Activated effector memory CD4-positive, alpha-beta T cell treated with Interleukin-2 at 50 U/mL for 16 hours (primary cell): ENCODE data around the gene PPP2R2D.
"Not testable (repeated sequence)": the region's sequence is repeated elsewhere in the genome, so short reads cannot be mapped to it uniquely, and the experiment has no call there.

ENCODE experiments used
- DNase-seq: peaks from one replicate; pipeline ENCODE4 v3.0.0-alpha.2; 2020

PPP2R2D gene

DNA sequence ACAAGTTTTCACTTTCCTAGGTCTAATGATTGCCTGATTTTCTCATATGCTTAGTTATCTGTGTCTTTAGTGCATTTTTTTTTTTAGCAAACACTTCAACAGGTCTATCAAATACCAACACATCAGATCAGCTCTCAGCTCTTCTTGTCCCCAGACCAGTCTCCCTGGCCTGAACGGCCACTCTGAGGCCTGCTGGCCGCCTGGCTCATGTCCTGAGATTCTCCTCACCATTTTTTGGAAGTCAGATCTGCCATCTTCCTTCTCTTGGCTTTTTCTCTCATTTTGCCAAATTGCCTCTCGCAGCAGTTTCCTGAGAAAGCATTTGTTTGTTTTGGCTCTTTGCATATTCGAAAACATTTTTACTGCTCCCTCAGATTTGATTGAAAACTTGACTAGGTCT lies 29.3 kb downstream of the PPP2R2D start:
- DNase-seq, result no peak

- no peak for DNase-seq
Observed at GRCh38 chr10:131930586-131931330, 29.9 kb downstream of the PPP2R2D start.

DNA sequence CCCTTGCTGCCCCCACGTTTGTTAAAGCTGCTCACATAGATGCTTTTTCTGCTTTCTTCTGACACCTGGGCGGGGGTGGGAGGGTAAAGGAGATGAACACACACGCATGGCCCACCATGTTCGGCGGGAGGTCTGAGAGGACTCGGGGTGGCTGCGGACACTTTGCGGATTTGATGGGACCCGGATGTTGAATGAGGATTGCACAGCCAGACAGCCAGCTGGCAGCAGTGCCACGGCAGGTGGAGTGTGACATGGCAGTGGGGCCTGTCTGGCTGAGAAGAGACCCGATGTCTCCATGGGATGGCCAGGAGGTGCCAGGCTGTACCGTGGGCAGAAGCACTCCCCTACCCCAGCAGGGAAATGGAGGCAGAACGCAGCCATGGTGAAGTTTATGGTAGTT lies 31.2 kb downstream of the PPP2R2D start:
- DNase-seq, result no peak

DNA sequence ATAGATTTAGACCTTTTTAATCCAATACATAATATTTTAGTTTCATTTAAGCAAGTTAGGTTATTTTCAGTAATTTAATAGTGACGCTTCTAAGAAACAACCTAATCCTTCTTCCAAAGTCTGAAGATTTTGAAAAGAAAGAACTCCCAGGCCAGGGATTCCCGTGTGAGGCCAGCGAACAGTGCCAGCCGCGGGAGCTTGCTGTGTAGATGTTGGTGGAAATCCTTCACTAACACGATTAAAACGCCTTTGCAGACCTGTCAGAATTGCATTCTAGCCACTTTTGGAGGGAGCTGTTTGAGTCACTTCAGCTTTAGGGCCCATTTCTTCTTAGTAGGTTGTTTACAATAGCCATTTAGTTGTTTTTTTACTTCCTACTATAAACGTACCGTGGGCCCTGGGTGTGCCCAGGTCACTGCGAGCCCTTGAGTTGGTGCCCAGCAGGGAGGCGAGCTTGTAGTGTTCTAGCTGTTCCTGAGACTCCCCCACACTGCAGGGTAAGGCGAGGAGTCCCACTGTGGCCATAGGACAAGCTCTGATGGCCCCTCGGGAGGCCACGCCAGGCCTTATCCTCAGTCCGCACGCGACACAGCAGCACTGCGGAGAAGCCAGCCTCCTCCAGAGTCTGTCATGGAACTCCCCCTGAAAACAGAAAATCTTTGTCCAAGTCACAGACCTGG lies 32.3 kb downstream of the PPP2R2D start:
- DNase-seq, result no peak

- no peak for DNase-seq
Observed at GRCh38 chr10:131933696-131934086, 32.9 kb downstream of the PPP2R2D start.

DNA sequence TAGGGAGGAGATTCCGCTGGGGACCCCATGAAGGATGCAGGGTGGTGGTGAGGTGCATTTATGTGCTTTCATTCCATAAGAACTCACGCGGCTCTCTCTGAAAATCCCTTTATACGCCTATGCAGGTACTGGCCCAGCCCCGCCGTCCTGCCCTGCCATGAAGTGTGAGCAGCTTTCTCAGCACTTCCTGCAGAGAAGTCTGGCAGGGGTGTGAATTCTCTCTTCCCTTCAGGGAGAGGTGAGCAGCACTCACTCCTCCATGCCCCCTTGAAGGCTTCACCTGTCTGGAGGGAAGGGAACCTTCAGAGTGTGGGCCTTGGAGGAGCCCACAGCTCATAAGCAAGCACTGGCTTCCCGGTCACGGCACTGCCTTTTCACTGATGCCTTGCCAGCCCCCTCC lies 34.0 kb downstream of the PPP2R2D start:
- DNase-seq, result no peak

GRCh38 chr10:131935260-131935659 lies 34.5 kb downstream of the PPP2R2D start:
- no peak for DNase-seq

- no peak for DNase-seq
Observed at GRCh38 chr10:131936294-131936693, 35.5 kb downstream of the PPP2R2D start.

DNA sequence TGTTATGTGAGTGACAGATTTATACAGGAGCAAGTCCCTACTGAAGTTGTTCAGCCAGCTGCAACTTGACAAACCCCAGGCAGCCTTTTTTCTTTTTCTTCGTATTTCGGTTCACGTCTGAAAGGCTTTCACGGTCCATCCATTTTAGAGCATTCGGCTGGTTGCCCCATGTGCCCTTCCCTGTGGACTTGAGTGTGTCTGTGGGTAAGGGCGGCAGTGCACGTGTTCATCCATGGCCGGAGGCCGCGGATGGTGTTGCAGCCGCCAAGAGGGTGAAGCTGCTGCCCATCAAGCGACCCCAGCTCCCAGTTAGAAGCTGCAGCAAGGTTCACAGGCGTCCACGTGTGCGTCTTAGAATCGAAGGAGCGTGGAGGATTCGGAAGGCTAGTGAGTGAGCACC lies 35.9 kb downstream of the PPP2R2D start:
- DNase-seq, result no peak

DNA sequence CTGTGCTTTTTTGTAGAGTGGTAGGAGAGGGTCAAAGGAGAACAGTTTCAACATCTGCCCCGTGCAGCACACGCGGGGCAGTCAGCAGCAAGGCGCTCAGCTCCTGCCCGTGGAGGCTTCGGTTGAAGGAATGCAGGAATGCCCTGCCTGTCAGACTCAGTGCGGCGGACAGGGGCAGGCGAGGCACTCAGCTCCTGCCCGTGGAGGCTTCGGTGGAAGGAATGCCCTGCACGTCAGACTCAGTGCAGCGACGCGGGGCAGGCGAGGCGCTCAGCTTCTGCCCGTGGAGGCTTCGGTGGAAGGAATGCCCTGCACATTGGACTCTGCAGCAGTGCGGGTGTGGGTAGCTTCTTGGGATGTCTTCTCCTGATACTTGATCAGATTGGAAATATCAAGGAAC lies 37.0 kb downstream of the PPP2R2D start:
- no peak for DNase-seq

DNA sequence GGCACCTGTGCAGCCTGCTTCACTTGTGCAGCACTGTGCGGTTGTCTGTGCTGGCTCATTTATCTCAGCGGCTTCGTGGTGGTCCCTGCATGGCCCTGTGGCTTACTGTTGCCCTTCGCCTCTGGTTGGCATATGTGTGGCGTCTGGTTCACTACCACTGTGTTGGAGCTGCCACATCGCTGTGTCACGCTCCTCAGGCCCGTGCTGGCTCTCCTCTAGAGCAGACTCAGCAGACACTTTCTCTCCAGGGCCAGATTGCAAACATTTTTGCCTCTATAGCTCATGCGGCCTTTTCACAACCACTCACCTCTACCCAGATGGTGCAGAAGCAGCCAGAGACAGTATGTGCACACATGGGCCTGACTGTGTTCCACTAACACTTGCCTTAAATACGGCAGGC lies 37.9 kb downstream of the PPP2R2D start:
- no peak for DNase-seq

DNA sequence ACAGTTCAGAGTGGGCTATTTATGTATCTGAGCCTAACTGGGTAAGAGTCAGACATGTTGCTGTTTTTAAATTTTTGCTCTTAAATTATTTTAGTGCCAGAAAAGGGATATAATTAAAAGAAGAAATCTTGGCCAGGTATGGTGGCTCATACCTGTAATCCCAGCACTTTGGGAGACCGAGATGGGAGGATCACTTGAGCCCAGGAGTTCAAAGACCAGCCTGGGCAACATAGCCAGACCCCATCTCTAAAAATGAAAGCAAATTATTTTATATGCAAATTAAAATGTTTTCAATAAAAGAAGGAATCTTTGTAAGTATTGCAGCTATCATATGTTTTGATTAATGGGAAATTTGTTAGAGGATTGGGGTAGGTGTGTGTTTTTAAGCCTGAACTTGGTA lies 41.6 kb downstream of the PPP2R2D start:
- no peak for DNase-seq

DNA sequence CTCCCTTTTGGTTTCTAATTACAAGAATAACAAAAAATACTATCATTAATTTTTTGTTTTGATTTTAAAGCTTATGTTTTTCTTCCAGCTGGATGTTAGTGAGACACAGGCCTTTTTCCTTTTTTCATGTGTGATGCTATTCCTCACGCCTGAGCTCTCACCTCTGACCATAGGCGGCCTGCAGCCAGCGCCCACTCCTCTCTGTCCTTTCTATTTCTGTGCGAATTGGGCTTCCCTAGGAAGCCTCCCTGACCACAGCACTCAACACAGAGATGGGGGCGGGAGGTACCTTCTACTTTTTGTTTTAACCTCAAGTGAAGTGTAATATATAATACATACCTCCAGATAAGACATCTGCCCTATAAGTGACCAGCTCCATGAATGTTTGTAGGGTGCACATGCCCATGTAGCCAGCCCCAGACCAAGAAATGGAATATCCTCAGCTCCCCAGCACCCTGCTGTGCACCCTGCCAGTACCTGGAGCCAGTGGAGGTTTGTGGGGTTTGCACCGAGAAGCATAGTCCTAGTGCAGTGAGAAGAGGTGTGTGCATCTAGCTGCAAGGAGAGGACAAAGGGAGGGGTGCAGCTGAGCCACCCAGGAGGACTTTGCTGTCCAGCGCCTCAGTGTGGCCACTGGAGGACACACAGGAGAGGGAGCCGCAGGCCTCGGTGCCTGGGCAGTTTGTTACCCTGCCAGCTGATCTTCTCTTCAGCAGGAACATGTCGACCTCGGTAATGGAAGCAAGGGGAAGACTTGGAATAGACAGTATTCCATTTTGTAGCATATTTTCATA lies 42.4 kb downstream of the PPP2R2D start:
- no peak for DNase-seq

GRCh38 chr10:131944412-131944811 lies 43.6 kb downstream of the PPP2R2D start:
- DNase-seq, result no peak

GRCh38 chr10:131944976-131945695 lies 44.3 kb downstream of the PPP2R2D start:
- DNase-seq, result no peak

DNA sequence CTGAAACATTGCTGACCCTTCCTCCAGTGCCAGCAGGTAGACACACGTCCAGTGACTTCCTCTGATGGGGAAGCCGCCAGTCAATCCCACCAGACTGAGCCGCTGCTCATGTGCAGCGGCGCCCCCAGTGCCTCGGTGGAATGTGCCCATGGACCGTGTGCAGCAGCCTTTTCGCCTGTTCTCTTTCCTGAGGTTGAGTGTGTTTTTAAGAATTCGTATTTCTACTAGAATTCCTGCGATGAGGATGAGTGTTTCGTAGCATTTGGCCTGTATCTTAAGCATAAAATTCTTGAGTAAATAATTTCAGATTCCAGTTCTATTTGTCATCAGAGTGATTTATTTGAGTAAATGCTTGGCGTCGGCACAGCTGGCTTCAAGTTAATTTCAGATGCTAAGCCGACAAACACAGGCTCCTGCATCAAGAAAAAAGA lies 45.5 kb downstream of the PPP2R2D start:
- DNase-seq, result no peak

DNA sequence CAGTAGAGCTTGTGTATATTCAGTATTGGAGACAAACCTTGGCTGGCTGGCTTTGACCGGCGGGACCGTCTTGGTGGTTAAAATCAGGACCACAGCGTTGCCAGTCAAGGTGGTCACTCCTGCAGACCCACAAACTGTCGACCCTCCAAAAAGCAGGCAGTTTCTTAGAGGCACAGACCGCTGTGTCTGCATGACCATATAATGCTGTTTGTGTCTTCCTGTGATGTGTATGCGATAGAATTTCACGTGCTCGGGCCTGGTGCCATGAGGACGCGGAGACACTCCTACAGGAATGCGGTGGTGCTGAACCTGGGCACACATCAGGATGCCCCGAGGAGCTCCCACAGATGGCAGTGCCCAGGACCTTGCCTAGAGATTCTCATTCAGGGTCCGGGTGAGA lies 46.1 kb downstream of the PPP2R2D start:
- DNase-seq, result no peak

- no peak for DNase-seq
Observed at GRCh38 chr10:131947631-131948347, 47.0 kb downstream of the PPP2R2D start.

GRCh38 chr10:131948501-131948900 lies 47.7 kb downstream of the PPP2R2D start:
- DNase-seq, result no peak

- no peak for DNase-seq
Observed at GRCh38 chr10:131949041-131949862, 48.4 kb downstream of the PPP2R2D start.

DNA sequence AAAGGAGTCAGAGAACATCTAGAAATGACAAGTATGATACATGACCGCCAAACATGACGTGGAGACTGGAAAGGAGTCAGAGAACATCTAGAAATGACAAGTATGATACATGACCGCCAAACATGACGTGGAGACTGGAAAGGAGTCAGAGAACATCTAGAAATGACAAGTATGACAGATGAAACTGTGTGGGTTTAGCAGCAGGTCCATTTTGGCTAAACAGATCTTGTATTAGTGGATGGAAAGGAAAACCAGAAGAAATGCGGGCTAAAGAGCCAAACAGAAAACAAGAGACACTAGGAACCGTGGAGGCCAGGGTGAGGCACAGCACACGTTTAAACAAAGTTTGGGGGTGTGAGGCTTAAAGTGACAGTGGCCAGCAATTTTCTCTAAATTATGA lies 49.1 kb downstream of the PPP2R2D start:
- not testable (repeated sequence) for DNase-seq
